A549 treated with dexamethasone at 1 μM for 4 hours (cell line): ENCODE data around the gene TRPV3. TPM values are rescaled to one million over a fixed set of nuclear protein-coding genes. Genes with fewer than 3 reads are reported as not detected.

Experiments
- total RNA-seq: library from RNA; stranded (reverse); fragments of 200-300 nt; extraction: Qiagen RNA extraction; gene quantifications from 5 replicates; pipeline ENCODE4 v1.2.3, GENCODE V29; 2022

TRPV3 gene
- total RNA-seq: 0.19 to 0.38 TPM (median 0.32 TPM) in 5 replicates

DNA sequence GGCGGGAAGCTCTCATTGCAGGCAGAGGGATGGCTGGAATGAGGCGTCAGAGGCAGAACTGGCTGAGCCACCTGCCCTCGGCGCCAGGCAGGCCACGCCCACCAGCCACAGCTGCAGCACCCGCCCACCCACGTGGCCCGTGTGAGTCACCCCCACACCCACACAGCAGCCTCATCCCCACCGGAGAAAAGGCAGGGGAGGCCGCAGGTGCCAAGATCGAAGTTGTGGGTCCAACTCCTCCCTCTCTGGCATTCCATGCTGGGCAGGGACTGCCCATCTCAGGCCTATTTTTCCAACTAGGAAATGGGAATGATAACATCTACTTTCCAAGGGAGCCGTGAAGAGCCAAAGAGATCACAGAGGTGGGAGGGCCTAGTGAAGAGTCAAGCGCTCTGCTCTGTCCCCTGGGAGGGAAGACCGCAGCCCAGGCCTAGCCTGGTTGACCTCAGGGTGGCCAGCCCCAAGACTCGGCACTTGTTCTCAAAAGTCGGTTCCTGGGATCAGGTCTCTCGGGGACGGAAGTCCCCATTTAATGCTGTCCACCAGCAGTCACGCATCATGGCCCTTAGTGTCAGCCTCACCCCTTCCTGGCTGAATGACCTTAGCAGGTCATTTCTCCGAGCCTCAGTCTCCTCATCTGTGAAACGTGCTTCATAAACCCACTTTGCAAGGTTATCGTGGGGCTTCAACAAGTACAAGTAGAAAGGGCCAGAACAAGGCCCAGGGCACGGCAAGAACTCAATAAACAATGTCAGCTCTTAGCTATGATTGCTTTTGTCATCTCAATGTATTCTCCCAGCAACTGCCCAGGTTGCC, at the start of gene TRPV3:
TSS of gene TRPV3 (minus strand) at position 45 of the 816 bp plus-strand sequence. CDS start 2,962 bp downstream, outside the sequence.

DNA sequence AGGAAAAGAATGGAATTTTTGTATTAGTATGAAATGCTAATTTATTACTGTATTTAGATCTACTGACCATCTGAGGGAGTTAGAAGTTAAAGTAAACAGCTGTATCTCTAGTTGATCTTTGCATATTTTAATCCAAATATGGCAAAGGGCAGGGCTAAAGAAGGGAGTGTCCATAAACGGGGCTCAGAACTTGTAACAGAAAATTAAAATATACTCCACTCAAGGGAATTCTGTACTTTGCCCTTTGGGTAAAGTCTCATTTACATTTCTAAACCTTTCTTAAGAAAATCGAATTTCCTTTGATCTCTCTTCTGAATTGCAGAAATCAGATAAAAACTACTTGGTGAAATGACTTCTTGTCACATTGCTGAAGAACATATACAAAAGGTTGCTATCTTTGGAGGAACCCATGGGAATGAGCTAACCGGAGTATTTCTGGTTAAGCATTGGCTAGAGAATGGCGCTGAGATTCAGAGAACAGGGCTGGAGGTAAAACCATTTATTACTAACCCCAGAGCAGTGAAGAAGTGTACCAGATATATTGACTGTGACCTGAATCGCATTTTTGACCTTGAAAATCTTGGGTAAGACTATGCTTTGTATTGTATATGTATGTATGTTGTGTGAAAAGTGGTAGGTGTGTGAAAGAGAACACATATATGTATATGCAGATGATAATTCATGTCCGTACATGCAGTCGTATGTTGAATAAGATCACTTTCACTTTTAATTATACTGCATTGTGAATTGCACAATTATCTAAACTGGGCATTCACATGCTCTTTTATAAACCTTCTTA, 81.6 kb downstream of the TRPV3 start, which contains the start of gene ASPA:
TSS of gene ASPA (plus strand) at position 186 of the 799 bp plus-strand sequence. CDS start at position 349, 163 bp downstream.

DNA sequence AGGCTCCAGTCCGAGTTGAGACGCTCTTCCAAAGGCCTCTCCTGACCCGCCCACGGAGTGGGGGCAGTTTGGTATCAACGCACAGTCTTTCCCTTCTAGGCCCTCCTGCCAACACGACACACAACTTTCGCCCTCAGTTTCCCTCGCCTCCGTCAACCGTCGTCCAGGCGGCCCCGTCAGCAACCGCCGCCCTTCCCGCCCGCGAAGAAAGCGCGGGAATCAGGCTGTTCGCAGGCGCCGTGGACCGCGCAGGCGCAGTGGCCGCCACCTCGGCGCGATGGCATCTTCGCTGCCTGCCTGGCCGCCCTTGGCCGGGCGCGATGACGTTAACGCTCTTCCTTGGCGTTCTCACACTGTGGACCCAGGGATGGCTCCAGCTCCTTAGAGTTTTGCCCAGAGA, 86.0 kb downstream of the TRPV3 start, which contains the start of gene SPATA22:
TSS of gene SPATA22 (minus strand) at position 221 of the 400 bp plus-strand sequence. CDS start 2,494 bp downstream, outside the sequence.

Other genes starting within 250 kb of the TRPV3 start
- gene OR3A2, start 171.5 kb downstream of the TRPV3 start, total RNA-seq: not detected in 5 replicates
- not detected in 5 replicates for gene OR1E1, start 159.4 kb downstream of the TRPV3 start, total RNA-seq
- not detected in 5 replicates for gene OR3A3, start 146.4 kb downstream of the TRPV3 start, total RNA-seq
- gene OR1E2, start 124.0 kb downstream of the TRPV3 start, total RNA-seq: not detected in 5 replicates
- gene SPATA22, start 86.0 kb downstream of the TRPV3 start, total RNA-seq: not detected in 5 replicates
- gene ASPA, start 81.8 kb downstream of the TRPV3 start, total RNA-seq: not detected in 5 replicates
- gene TRPV1, start 51.6 kb upstream of the TRPV3 start, total RNA-seq: 2.1 to 5.5 TPM (median 3.9 TPM) in 5 replicates
- 11.0 to 17.3 TPM (median 16.0 TPM) in 5 replicates for gene SHPK, start 78.4 kb upstream of the TRPV3 start, total RNA-seq
- 11.4 to 15.0 TPM (median 13.7 TPM) in 5 replicates for gene CTNS, start 78.9 kb upstream of the TRPV3 start, total RNA-seq
- gene TAX1BP3, start 110.8 kb upstream of the TRPV3 start, total RNA-seq: 285 to 336 TPM (median 323 TPM) in 5 replicates
- 112 to 157 TPM (median 148 TPM) in 5 replicates for gene EMC6, start 111.0 kb upstream of the TRPV3 start, total RNA-seq
- gene P2RX5, start 138.3 kb upstream of the TRPV3 start, total RNA-seq: 16.9 to 25.6 TPM (median 24.9 TPM) in 5 replicates
- 14.2 to 15.6 TPM (median 15.2 TPM) in 5 replicates for gene HASPIN, start 166.1 kb upstream of the TRPV3 start, total RNA-seq
- gene ITGAE, start 243.4 kb upstream of the TRPV3 start, total RNA-seq: 70.0 to 94.6 TPM (median 73.3 TPM) in 5 replicates